Fibroblast of lung (primary cell): Measurements from ENCODE around the gene FAM107A. TPM values are rescaled to one million over a fixed set of nuclear protein-coding genes. Genes with fewer than 3 reads are reported as not detected.

Source experiments
- DNase-seq, 2 donors: peaks; one replicate each; pipeline versions ENCODE4 v3.0.0 to v3.0.0-alpha.2; 2010; ENCODE audit warnings: low read depth in 2 of 2
- H2AFZ ChIP-seq: 2 replicates; pipeline ENCODE4 v1.5.1; 2012; ENCODE audit warnings: low read length, control low read depth, inconsistent platforms
- H3K27ac ChIP-seq: 2 replicates; pipeline ENCODE4 v1.5.1; 2011; ENCODE audit warnings: low read length, control low read depth; ENCODE audit not compliant: insufficient read depth
- H3K27me3 ChIP-seq: 2 replicates; pipeline ENCODE4 v1.5.1; 2011; ENCODE audit warnings: mild to moderate bottlenecking, low read length; ENCODE audit not compliant: control insufficient read depth, insufficient read depth
- H3K36me3 ChIP-seq: 2 replicates; pipeline ENCODE4 v1.5.1; 2011; ENCODE audit warnings: low read length; ENCODE audit not compliant: control insufficient read depth, insufficient read depth
- H3K4me1 ChIP-seq: 2 replicates; pipeline ENCODE4 v1.5.1; 2011; ENCODE audit warnings: low read length; ENCODE audit not compliant: control insufficient read depth, insufficient read depth; ENCODE audit errors: extremely low read depth
- H3K4me2 ChIP-seq: 2 replicates; pipeline ENCODE4 v1.5.1; 2011; ENCODE audit warnings: low read length, control low read depth; ENCODE audit not compliant: insufficient read depth; ENCODE audit errors: extremely low read depth
- H3K4me3 ChIP-seq, 4 experiments: fragments of 200-600 bp in 1 of 4; sonication (generic) in 1 of 4; replicated peaks in 1 of 4; 2 replicates each; pipeline ENCODE4 v1.5.1; 2011 to 2016; ENCODE audit warnings: low read length in 4 of 4, low read depth in 3 of 4, mild to moderate bottlenecking in 3 of 4, control low read depth in 2 of 4, inconsistent platforms in 1 of 4, mixed read lengths in 1 of 4; ENCODE audit not compliant: insufficient read depth in 1 of 4; ENCODE audit errors: control extremely low read depth in 1 of 4
- H3K79me2 ChIP-seq: 2 replicates; pipeline ENCODE4 v1.5.1; 2012; ENCODE audit warnings: mild to moderate bottlenecking, low read length, inconsistent platforms; ENCODE audit not compliant: control insufficient read depth, insufficient read depth
- H3K9ac ChIP-seq: 2 replicates; pipeline ENCODE4 v1.5.1; 2011; ENCODE audit warnings: mild to moderate bottlenecking, low read length, control low read depth; ENCODE audit not compliant: insufficient read depth
- H3K9me3 ChIP-seq: 2 replicates; pipeline ENCODE4 v1.5.1; 2012; ENCODE audit warnings: low read depth, low read length; ENCODE audit not compliant: control insufficient read depth, insufficient read depth
- H4K20me1 ChIP-seq: 2 replicates; pipeline ENCODE4 v1.5.1; 2011; ENCODE audit warnings: low read length; ENCODE audit not compliant: control insufficient read depth, insufficient read depth; ENCODE audit errors: extremely low read depth
- EZH2 ChIP-seq: IDR thresholded peaks from 2 replicates; pipeline ENCODE4 v1.5.1; 2012; ENCODE audit warnings: low read length, control low read depth, mild to moderate bottlenecking; ENCODE audit errors: missing control alignments
- polyA plus RNA-seq, 2 donors: library from polyadenylated mRNA; depleted of rRNA in 1 of 2; stranded (reverse) in 1 of 2; unstranded in 1 of 2; fragments of >200 nt; gene quantifications; 2 replicates each; pipeline ENCODE4 v1.2.1, GENCODE V29; 2011 to 2012; ENCODE audit warnings: missing spikeins in 1 of 2
- total RNA-seq: library from RNA; depleted of rRNA; stranded (reverse); fragments of >200 nt; gene quantifications from 2 replicates; pipeline ENCODE4 v1.2.1, GENCODE V29; 2014
- TF ChIP-seq, protein P1 (sequence below), 2 donors: IDR thresholded peaks in 1 of 2; conservative IDR thresholded peaks in 1 of 2; 1 replicate in 1 of 2; 2 replicates in 1 of 2; pipeline ENCODE4 v1.5.1; 2011 to 2012; ENCODE audit warnings: low read length in 2 of 2, control low read depth in 1 of 2, inconsistent platforms in 1 of 2, low read depth in 1 of 2, mild to moderate bottlenecking in 1 of 2

Gene FAM107A
- total and polyA plus RNA-seq, 2 donors (not counting 1 experiment from before 2014, with no cell fraction given), result under 0.01 to 0.16 TPM

GRCh38 chr3:58584690-58585004, 7.5 kb upstream of the FAM107A start:
- Histone ChIP-seq H3K9ac (no peak overlapping the region), H3K4me2 (peak overlapping the region; percentile 98)
- no peak for TF ChIP-seq EZH2
- TF ChIP-seq, protein P1, sequence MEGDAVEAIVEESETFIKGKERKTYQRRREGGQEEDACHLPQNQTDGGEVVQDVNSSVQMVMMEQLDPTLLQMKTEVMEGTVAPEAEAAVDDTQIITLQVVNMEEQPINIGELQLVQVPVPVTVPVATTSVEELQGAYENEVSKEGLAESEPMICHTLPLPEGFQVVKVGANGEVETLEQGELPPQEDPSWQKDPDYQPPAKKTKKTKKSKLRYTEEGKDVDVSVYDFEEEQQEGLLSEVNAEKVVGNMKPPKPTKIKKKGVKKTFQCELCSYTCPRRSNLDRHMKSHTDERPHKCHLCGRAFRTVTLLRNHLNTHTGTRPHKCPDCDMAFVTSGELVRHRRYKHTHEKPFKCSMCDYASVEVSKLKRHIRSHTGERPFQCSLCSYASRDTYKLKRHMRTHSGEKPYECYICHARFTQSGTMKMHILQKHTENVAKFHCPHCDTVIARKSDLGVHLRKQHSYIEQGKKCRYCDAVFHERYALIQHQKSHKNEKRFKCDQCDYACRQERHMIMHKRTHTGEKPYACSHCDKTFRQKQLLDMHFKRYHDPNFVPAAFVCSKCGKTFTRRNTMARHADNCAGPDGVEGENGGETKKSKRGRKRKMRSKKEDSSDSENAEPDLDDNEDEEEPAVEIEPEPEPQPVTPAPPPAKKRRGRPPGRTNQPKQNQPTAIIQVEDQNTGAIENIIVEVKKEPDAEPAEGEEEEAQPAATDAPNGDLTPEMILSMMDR (conservative IDR thresholded peaks at IDR 0.05 in 1 of 2, IDR thresholded peaks at IDR 0.05 in 1 of 2; ENCODE audit: low read depth in 1 of 2, low read length in 2 of 2), result no peak

GRCh38 chr3:58581328-58582091, 4.3 kb upstream of the FAM107A start:
- no peaks in the 10 kb centered on the region for H4K20me1 ChIP-seq
- no peak overlapping the region for H2AFZ ChIP-seq
- H3K4me3 ChIP-seq, result no peak overlapping the region
- no peak overlapping the region for H3K4me2 ChIP-seq
- H3K79me2 ChIP-seq, result no peaks in the 10 kb centered on the region
- H3K9ac ChIP-seq, result no peak overlapping the region
- no peaks in the 10 kb centered on the region for H3K9me3 ChIP-seq
- H3K27me3 ChIP-seq, result peaks cover 10% of the 10 kb centered on the region
- no peak for DNase-seq
- H3K36me3 ChIP-seq, result no peaks in the 10 kb centered on the region
- TF ChIP-seq, protein P1 (conservative IDR thresholded peaks at IDR 0.05 in 1 of 2, IDR thresholded peaks at IDR 0.05 in 1 of 2; ENCODE audit: low read depth in 1 of 2, low read length in 2 of 2), result no peak
- no peak for TF ChIP-seq EZH2
- H3K27ac ChIP-seq, result no peak overlapping the region
- H3K4me1 ChIP-seq, result peaks cover 5% of the 10 kb centered on the region

More at GRCh38 chr3:58584690-58585004, 7.5 kb upstream of the FAM107A start:
- Histone ChIP-seq H3K4me1 (peaks cover 5% of the 10 kb centered on the region), H3K79me2 (no peaks in the 10 kb centered on the region), H3K36me3 (no peaks in the 10 kb centered on the region), H3K27me3 (peaks cover 25% of the 10 kb centered on the region), H4K20me1 (no peaks in the 10 kb centered on the region), H3K27ac (peak overlapping the region; percentile 63), H3K9me3 (no peaks in the 10 kb centered on the region), H3K4me3 (peak overlapping the region; percentile 59 to 76 (median 69)), H2AFZ (peak overlapping the region; percentile 90)
- DNase-seq, result peak; percentile 30 to 39

DNA sequence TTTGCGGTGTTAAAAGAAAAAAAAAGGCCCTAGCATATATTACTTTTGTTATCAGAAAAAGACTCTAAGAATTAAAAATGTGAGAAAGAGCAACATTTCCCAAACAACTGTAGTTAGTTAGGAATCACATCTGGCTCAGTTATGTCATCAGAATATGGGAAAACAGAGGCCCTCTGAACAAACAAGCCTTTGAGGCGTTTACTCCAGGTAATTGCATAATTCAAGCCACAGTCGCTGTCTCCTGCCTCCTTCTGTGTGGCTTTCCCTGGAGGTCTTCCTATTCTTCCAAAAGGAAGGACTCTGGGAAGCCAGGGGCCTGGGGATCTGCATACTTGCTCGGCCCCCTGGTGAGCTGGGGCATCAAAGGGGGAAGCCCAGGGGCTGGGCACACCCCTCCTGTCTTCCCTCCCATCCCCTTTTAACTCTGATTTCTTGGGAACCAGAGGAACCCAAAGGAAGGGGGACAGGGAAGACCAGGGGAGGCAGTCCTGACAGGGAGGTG, 3.7 kb upstream of the FAM107A start:
- no peak for DNase-seq
- H3K9me3 ChIP-seq, result no peaks in the 10 kb centered on the region
- no peaks in the 10 kb centered on the region for H3K79me2 ChIP-seq
- peaks cover 9% of the 10 kb centered on the region for H3K27me3 ChIP-seq
- H3K27ac ChIP-seq, result no peak overlapping the region
- TF ChIP-seq, protein P1 (conservative IDR thresholded peaks at IDR 0.05 in 1 of 2, IDR thresholded peaks at IDR 0.05 in 1 of 2; ENCODE audit: low read depth in 1 of 2, low read length in 2 of 2), result no peak
- no peak for TF ChIP-seq EZH2
- H3K36me3 ChIP-seq, result no peaks in the 10 kb centered on the region
- no peak overlapping the region for H3K9ac ChIP-seq
- no peak overlapping the region for H3K4me2 ChIP-seq
- peaks cover 4% of the 10 kb centered on the region for H3K4me1 ChIP-seq
- no peak overlapping the region for H2AFZ ChIP-seq
- no peaks in the 10 kb centered on the region for H4K20me1 ChIP-seq
- H3K4me3 ChIP-seq, result no peak overlapping the region
